ENCODE measurements around the gene PSME1. TPM values are rescaled to one million over a fixed set of nuclear protein-coding genes. Genes with fewer than 3 reads are reported as not detected.
A peak's percentile ranks its signal among the peaks of the same experiment; 100 is the strongest.

Gene PSME1
- total and polyA plus RNA-seq, 2 of the 13 experiments (the other 11 are each of a cell fraction or from before 2014, with no cell fraction given) = 159 to 608 TPM

- TF ChIP-seq STAT5B (CRISPR knock-in tag; IDR thresholded peaks at IDR 0.05) = no peak; the same call in none of the 2 replicates
- peak; percentile 93 for TF ChIP-seq ZNF710 (CRISPR knock-in tag; IDR thresholded peaks at IDR 0.05; ENCODE audit: borderline replicate concordance)
- no peak for TF ChIP-seq PBX3 (CRISPR knock-in tag; IDR thresholded peaks at IDR 0.05; ENCODE audit: borderline replicate concordance)
- peak; percentile 93 for TF ChIP-seq ETV6 (CRISPR knock-in tag; conservative IDR thresholded peaks at IDR 0.05)
- TF ChIP-seq YY1 (IDR thresholded peaks at IDR 0.05; ENCODE audit: insufficient read depth, insufficient replicate concordance, low read depth, low read length) = peak; percentile 81
- no peak for TF ChIP-seq ZXDC (CRISPR knock-in tag; IDR thresholded peaks at IDR 0.05)
- TF ChIP-seq PRDM10 (CRISPR knock-in tag; IDR thresholded peaks at IDR 0.05; ENCODE audit: low read depth) = peak; percentile 73
- TF ChIP-seq ZNF891 (CRISPR knock-in tag; IDR thresholded peaks at IDR 0.05) = no peak
- TF ChIP-seq DR1 (CRISPR knock-in tag; IDR thresholded peaks at IDR 0.05) = peak; percentile 77; the same call in 1 of the 2 replicates
- TF ChIP-seq GABPA (IDR thresholded peaks at IDR 0.05; ENCODE audit: low read depth, low read length) = no peak
- no peak for TF ChIP-seq GABPA (CRISPR knock-in tag; IDR thresholded peaks at IDR 0.05; ENCODE audit: low read depth)
- peak; percentile 84 for TF ChIP-seq ERF (CRISPR knock-in tag; IDR thresholded peaks at IDR 0.05)
- TF ChIP-seq FOXK2 (IDR thresholded peaks at IDR 0.05) = no peak
- peak; percentile 79 for TF ChIP-seq TSC22D2 (CRISPR knock-in tag; IDR thresholded peaks at IDR 0.05; ENCODE audit: borderline replicate concordance)
- TF ChIP-seq HOXA7 (CRISPR knock-in tag; IDR thresholded peaks at IDR 0.05) = no peak
- TF ChIP-seq SMARCE1 (IDR thresholded peaks at IDR 0.05; ENCODE audit: borderline replicate concordance) = no peak
These were observed at the start of gene PSME1 (continued) for GRCh38 chr14:24135834-24136683.

Data from HepG2 (cell line).